Urinary bladder (tissue), 4 donors: Measurements from ENCODE around the gene ZC3HAV1. TPM values are rescaled to one million over a fixed set of nuclear protein-coding genes. Genes with fewer than 3 reads are reported as not detected.
A peak's percentile ranks its signal among the peaks of the same experiment; 100 is the strongest.
"Not testable (repeated sequence)": the region's sequence is repeated elsewhere in the genome, so short reads cannot be mapped to it uniquely, and the experiment has no call there.

ENCODE experiments used
- DNase-seq: peaks from one replicate; pipeline ENCODE4 v3.0.0-alpha.2; 2015; ENCODE audit errors: extremely low spot score
- H3K27ac ChIP-seq: one replicate; pipeline ENCODE4 v1.5.1; 2013; ENCODE audit warnings: low read depth, mild to moderate bottlenecking, moderate library complexity
- H3K36me3 ChIP-seq: one replicate; pipeline ENCODE4 v1.6.1; 2013; ENCODE audit warnings: mild to moderate bottlenecking, moderate library complexity; ENCODE audit not compliant: insufficient read depth
- H3K4me1 ChIP-seq: one replicate; pipeline ENCODE4 v1.6.1; 2013; ENCODE audit warnings: mild to moderate bottlenecking, moderate library complexity; ENCODE audit not compliant: insufficient read depth
- H3K4me3 ChIP-seq: one replicate; pipeline ENCODE4 v1.5.1; 2013; ENCODE audit warnings: low read depth, low read length
- WGBS: extraction: QIAGEN DNeasy Blood & Tissue Kit; methylation state at CpG from one replicate; pipeline ENCODE4 v1.1.7; 2013; 5-methylcytosine and 5-hydroxymethylcytosine counted together
- polyA plus RNA-seq: library from polyadenylated mRNA; stranded (reverse); fragments of 200-250 nt; gene quantifications from one replicate; pipeline ENCODE4 v1.2.3, GENCODE V29; 2013
- total RNA-seq: library from RNA; depleted of rRNA; stranded (reverse); fragments of >200 nt; gene quantifications from one replicate; pipeline ENCODE4 v1.2.3, GENCODE V29; 2014
- donor health status: healthy with polysubstance abuse.
- donor health status: healthy.

Gene ZC3HAV1
- total and polyA plus RNA-seq, 2 donors: 10.2 to 39.5 TPM

- Histone ChIP-seq H3K36me3 (no peaks in the 10 kb centered on the region), H3K4me1 (no peaks in the 10 kb centered on the region), H3K4me3 (no peak overlapping the region), H3K27ac (no peak overlapping the region)
- DNase-seq: no peak
- 75% methylated on average over 2 of the region's 2 CpGs for WGBS
Measured at GRCh38 chr7:139106959-139107358, 2.6 kb downstream of the ZC3HAV1 start.

- not testable (repeated sequence) for H3K27ac ChIP-seq, H3K4me3 ChIP-seq, H3K36me3 ChIP-seq, DNase-seq, H3K4me1 ChIP-seq
- 91% methylated on average over 7 of the region's 7 CpGs for WGBS
Measured at GRCh38 chr7:139106227-139106626, 3.3 kb downstream of the ZC3HAV1 start.

- Histone ChIP-seq H3K4me3 (no peak overlapping the region), H3K4me1 (no peaks in the 10 kb centered on the region), H3K27ac (no peak overlapping the region), H3K36me3 (no peaks in the 10 kb centered on the region)
- DNase-seq: no peak
- 69% methylated on average over 3 of the region's 3 CpGs for WGBS
Measured at GRCh38 chr7:139105484-139105883, 4.0 kb downstream of the ZC3HAV1 start.

GRCh38 chr7:139104091-139104450 lies 5.4 kb downstream of the ZC3HAV1 start:
- no peak for DNase-seq
- Histone ChIP-seq H3K4me3 (peak overlapping the region; percentile 1), H3K27ac (no peak overlapping the region), H3K4me1 (no peaks in the 10 kb centered on the region), H3K36me3 (no peaks in the 10 kb centered on the region)
- 85% methylated on average over 8 of the region's 8 CpGs for WGBS

- Histone ChIP-seq H3K4me1 (no peaks in the 10 kb centered on the region), H3K36me3 (no peaks in the 10 kb centered on the region), H3K4me3 (no peak overlapping the region), H3K27ac (peak overlapping the region; percentile 23)
- WGBS: 75% methylated on average over 5 of the region's 5 CpGs
- DNase-seq: no peak
Measured at GRCh38 chr7:139103057-139103815, 6.3 kb downstream of the ZC3HAV1 start.

GRCh38 chr7:139101637-139102158 lies 7.8 kb downstream of the ZC3HAV1 start:
- not testable (repeated sequence) for H3K4me3 ChIP-seq, DNase-seq, H3K27ac ChIP-seq, H3K4me1 ChIP-seq, H3K36me3 ChIP-seq
- WGBS: 51% methylated on average over 4 of the region's 4 CpGs

- Histone ChIP-seq H3K36me3 (peaks cover 2% of the 10 kb centered on the region), H3K4me3 (no peak overlapping the region), H3K4me1 (peaks cover 2% of the 10 kb centered on the region), H3K27ac (no peak overlapping the region)
- no peak for DNase-seq
- 86% methylated on average over 8 of the region's 8 CpGs for WGBS
Measured at GRCh38 chr7:139099172-139099947, 10.2 kb downstream of the ZC3HAV1 start.

- peaks cover 2% of the 10 kb centered on the region for H3K36me3 ChIP-seq
- peak overlapping the region; percentile 1 for H3K4me3 ChIP-seq
- DNase-seq: no peak
- WGBS: 75% methylated on average over 13 of the region's 13 CpGs
- H3K27ac ChIP-seq: no peak overlapping the region
- peaks cover 2% of the 10 kb centered on the region for H3K4me1 ChIP-seq
Measured at GRCh38 chr7:139095194-139095659, 14.3 kb downstream of the ZC3HAV1 start.

GRCh38 chr7:139094596-139094995 lies 14.9 kb downstream of the ZC3HAV1 start:
- no peak overlapping the region for H3K4me3 ChIP-seq
- DNase-seq: no peak
- peaks cover 3% of the 10 kb centered on the region for H3K36me3 ChIP-seq
- no peak overlapping the region for H3K27ac ChIP-seq
- H3K4me1 ChIP-seq: peaks cover 2% of the 10 kb centered on the region
- WGBS: 56% methylated on average over 9 of the region's 9 CpGs

GRCh38 chr7:139094030-139094429 lies 15.5 kb downstream of the ZC3HAV1 start:
- peak overlapping the region; percentile 16 for H3K4me3 ChIP-seq
- H3K36me3 ChIP-seq: peaks cover 5% of the 10 kb centered on the region
- H3K27ac ChIP-seq: no peak overlapping the region
- 88% methylated on average over 3 of the region's 3 CpGs for WGBS
- peaks cover 2% of the 10 kb centered on the region for H3K4me1 ChIP-seq
- no peak for DNase-seq

GRCh38 chr7:139093512-139093911 lies 16.0 kb downstream of the ZC3HAV1 start:
- H3K27ac ChIP-seq, H3K4me1 ChIP-seq: not testable (repeated sequence)
- 84% methylated on average over 10 of the region's 10 CpGs for WGBS

GRCh38 chr7:139092090-139092796 lies 17.3 kb downstream of the ZC3HAV1 start:
- H3K36me3 ChIP-seq: peaks cover 3% of the 10 kb centered on the region
- DNase-seq: no peak
- peaks cover 2% of the 10 kb centered on the region for H3K4me1 ChIP-seq
- H3K4me3 ChIP-seq: no peak overlapping the region
- H3K27ac ChIP-seq: no peak overlapping the region
- 60% methylated on average over 9 of the region's 9 CpGs for WGBS

More at GRCh38 chr7:139093512-139093911, 16.0 kb downstream of the ZC3HAV1 start:
- H3K36me3 ChIP-seq, DNase-seq, H3K4me3 ChIP-seq: not testable (repeated sequence)

- Histone ChIP-seq H3K27ac (no peak overlapping the region), H3K36me3 (peaks cover 3% of the 10 kb centered on the region), H3K4me1 (peaks cover 2% of the 10 kb centered on the region), H3K4me3 (no peak overlapping the region)
- 70% methylated on average over 15 of the region's 15 CpGs for WGBS
- DNase-seq: no peak
Measured at GRCh38 chr7:139091677-139091996, 17.9 kb downstream of the ZC3HAV1 start.
